ENCODE results near the gene THRA.

Gene THRA

DNA sequence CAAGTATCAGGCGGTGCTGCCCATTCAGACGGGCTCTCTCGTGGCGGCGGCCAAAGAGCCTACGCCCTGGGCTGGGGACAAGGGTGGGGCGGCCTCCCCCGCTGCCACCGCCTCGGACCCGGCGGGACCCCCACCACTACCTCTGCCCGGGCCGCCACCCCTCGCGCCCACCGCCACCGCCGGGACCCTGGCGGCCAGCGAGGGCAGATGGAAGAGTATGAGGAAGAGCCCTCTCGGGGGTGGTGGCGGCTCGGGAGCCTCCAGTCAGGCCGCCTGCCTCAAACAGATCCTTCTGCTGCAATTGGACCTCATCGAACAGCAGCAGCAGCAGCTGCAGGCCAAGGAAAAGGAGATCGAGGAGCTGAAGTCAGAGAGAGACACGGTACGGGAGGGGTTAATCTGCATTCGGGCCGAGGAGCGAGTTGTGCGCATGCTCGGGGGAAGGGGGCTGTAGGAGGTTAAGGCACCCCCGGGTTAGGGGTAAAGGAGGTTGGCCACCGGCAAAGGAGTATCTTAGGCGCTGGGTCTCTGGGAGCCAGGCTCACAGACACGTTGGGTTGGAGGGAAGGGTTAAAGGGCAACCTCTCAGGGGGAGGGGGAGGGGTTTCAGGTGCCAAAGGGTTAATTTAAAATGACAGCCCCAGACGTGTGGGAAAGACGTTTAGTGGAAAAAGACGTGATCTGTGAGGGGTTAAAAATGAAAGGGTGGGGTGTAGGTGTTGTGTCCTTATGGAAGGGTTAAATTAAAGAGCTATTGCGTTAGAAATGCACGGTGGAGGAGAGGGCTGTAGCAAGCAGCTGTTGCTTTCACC, 60.4 kb downstream of the THRA start:
- H4K20me1 ChIP-seq (ENCODE audit: insufficient read depth, low read length, poor library complexity, severe bottlenecking): peaks cover 39% of the 10 kb centered on the region
- H3K9me3 ChIP-seq (ENCODE audit: insufficient read depth, low read depth, low read length): no peaks in the 10 kb centered on the region
- H3K9me2 ChIP-seq (replicated peaks; ENCODE audit: low read depth, low read length): no peaks in the 10 kb centered on the region
- peaks cover 6% of the 10 kb centered on the region for H3K27me3 ChIP-seq (ENCODE audit: insufficient read depth, low read length, poor library complexity, severe bottlenecking)
- H3K4me2 ChIP-seq (ENCODE audit: low read depth, low read length, poor library complexity, severe bottlenecking): peak overlapping the region; percentile 99
- peaks cover 28% of the 10 kb centered on the region for H3K4me1 ChIP-seq (ENCODE audit: insufficient read depth, low read length, poor library complexity, severe bottlenecking)
- peaks cover 21% of the 10 kb centered on the region; the same call in 1 of the 2 replicates for H3K36me3 ChIP-seq (ENCODE audit: insufficient read depth, low read length)
- TF ChIP-seq EZH2phosphoT487 (IDR thresholded peaks at IDR 0.05; ENCODE audit: borderline replicate concordance): no peak
- TF ChIP-seq, protein P1, sequence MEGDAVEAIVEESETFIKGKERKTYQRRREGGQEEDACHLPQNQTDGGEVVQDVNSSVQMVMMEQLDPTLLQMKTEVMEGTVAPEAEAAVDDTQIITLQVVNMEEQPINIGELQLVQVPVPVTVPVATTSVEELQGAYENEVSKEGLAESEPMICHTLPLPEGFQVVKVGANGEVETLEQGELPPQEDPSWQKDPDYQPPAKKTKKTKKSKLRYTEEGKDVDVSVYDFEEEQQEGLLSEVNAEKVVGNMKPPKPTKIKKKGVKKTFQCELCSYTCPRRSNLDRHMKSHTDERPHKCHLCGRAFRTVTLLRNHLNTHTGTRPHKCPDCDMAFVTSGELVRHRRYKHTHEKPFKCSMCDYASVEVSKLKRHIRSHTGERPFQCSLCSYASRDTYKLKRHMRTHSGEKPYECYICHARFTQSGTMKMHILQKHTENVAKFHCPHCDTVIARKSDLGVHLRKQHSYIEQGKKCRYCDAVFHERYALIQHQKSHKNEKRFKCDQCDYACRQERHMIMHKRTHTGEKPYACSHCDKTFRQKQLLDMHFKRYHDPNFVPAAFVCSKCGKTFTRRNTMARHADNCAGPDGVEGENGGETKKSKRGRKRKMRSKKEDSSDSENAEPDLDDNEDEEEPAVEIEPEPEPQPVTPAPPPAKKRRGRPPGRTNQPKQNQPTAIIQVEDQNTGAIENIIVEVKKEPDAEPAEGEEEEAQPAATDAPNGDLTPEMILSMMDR (conservative IDR thresholded peaks at IDR 0.05; ENCODE audit: low read length): no peak
- peaks cover 74% of the 10 kb centered on the region for H3K79me2 ChIP-seq (ENCODE audit: insufficient read depth, low read length)
- H3K9ac ChIP-seq (ENCODE audit: low read depth, low read length, poor library complexity, severe bottlenecking): peak overlapping the region; percentile 95
- H3F3A ChIP-seq (ENCODE audit: low read depth): no peaks in the 10 kb centered on the region; the same call in 1 of the 2 replicates
- peak overlapping the region; percentile 84 for H3K4me3 ChIP-seq (ENCODE audit: low read length, poor library complexity, severe bottlenecking)
- no peak overlapping the region for H2AFZ ChIP-seq (ENCODE audit: low read length)

DNA sequence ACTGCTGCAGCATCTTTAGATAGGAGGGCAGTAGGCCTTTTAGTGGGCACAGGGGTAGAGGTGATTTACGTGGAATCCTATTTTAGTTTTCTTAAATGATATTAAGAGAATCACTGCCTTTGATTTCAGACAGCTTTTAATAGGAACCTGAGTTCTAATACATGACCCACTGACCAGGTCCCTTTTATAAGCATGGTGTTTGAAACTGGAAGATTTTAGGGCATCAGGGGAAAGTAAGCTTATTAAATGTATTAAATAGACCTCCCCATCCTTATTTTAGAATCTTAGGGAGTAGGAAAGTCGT, 61.0 kb downstream of the THRA start:
- Histone ChIP-seq H3K79me2 (ENCODE audit: insufficient read depth, low read length) (peaks cover 74% of the 10 kb centered on the region), H3K27me3 (ENCODE audit: insufficient read depth, low read length, poor library complexity, severe bottlenecking) (peaks cover 6% of the 10 kb centered on the region), H4K20me1 (ENCODE audit: insufficient read depth, low read length, poor library complexity, severe bottlenecking) (peaks cover 39% of the 10 kb centered on the region), H3K9me2 (replicated peaks; ENCODE audit: low read depth, low read length) (no peaks in the 10 kb centered on the region), H3K9ac (ENCODE audit: low read depth, low read length, poor library complexity, severe bottlenecking) (peak overlapping the region; percentile 95), H2AFZ (ENCODE audit: low read length) (no peak overlapping the region), H3K4me3 (ENCODE audit: low read length, poor library complexity, severe bottlenecking) (peak overlapping the region; percentile 84), H3K4me1 (ENCODE audit: insufficient read depth, low read length, poor library complexity, severe bottlenecking) (peaks cover 26% of the 10 kb centered on the region), H3K9me3 (ENCODE audit: insufficient read depth, low read depth, low read length) (no peaks in the 10 kb centered on the region), H3K36me3 (ENCODE audit: insufficient read depth, low read length) (peaks cover 21% of the 10 kb centered on the region; the same call in 1 of the 2 replicates), H3F3A (ENCODE audit: low read depth) (no peaks in the 10 kb centered on the region), H3K4me2 (ENCODE audit: low read depth, low read length, poor library complexity, severe bottlenecking) (peak overlapping the region; percentile 99)
- no peak for TF ChIP-seq EZH2phosphoT487 (IDR thresholded peaks at IDR 0.05; ENCODE audit: borderline replicate concordance)
- TF ChIP-seq, protein P1 (conservative IDR thresholded peaks at IDR 0.05; ENCODE audit: low read length): no peak

DNA sequence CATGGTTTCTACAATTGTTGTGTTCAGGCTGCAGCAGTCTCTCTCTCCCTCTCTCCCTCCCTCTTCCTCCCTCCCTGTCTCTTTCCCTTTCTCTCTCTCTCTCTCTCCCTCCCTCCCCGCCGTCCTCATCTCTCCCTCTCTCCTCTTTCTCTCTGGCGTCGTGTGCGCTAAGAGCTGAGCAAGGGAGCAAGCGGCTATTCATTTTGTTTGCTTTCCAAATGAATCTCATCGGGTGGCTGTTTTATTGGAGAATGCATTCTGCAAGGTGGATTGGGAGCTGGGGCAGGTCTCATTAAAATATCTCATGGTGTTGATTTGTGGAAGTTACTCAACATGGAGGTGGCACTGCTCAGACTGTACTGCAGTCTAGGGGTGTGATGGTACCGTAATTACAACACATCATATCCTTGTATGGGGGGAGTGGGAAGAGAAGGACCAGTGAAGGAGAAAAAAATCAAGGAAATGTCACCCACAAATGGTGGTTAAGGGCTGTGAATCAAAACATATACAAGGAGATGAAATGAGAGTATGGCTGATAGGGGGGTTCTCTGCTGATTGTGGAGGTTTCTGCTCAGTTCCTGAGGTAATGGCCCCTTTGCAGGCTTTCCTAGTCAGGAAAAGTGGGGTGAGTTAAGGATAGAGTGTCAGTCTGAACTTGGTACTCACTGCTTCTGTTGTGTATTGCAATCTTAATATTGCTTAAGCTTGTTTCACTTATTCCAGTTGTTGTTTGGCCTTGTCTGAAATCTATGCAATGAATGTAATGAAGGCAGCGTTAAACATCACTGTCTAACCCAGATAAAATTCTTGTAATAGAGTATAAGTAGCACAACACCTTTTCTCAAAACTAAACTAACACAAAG, 61.7 kb downstream of the THRA start:
- Histone ChIP-seq H3K9ac (ENCODE audit: low read depth, low read length, poor library complexity, severe bottlenecking) (peak overlapping the region; percentile 95), H4K20me1 (ENCODE audit: insufficient read depth, low read length, poor library complexity, severe bottlenecking) (peaks cover 39% of the 10 kb centered on the region)
- TF ChIP-seq EZH2phosphoT487 (IDR thresholded peaks at IDR 0.05; ENCODE audit: borderline replicate concordance): no peak
- TF ChIP-seq, protein P1 (conservative IDR thresholded peaks at IDR 0.05; ENCODE audit: low read length): no peak

More for the DNA sequence above, 61.7 kb downstream of the THRA start:
- H3K36me3 ChIP-seq (ENCODE audit: insufficient read depth, low read length): peaks cover 27% of the 10 kb centered on the region
- H3K79me2 ChIP-seq (ENCODE audit: insufficient read depth, low read length): peaks cover 79% of the 10 kb centered on the region
- no peaks in the 10 kb centered on the region for H3F3A ChIP-seq (ENCODE audit: low read depth)
- no peaks in the 10 kb centered on the region for H3K9me2 ChIP-seq (replicated peaks; ENCODE audit: low read depth, low read length)
- H2AFZ ChIP-seq (ENCODE audit: low read length): no peak overlapping the region
- no peaks in the 10 kb centered on the region for H3K9me3 ChIP-seq (ENCODE audit: insufficient read depth, low read depth, low read length)
- peak overlapping the region; percentile 99 for H3K4me2 ChIP-seq (ENCODE audit: low read depth, low read length, poor library complexity, severe bottlenecking)
- H3K4me3 ChIP-seq (ENCODE audit: low read length, poor library complexity, severe bottlenecking): peak overlapping the region; percentile 84
- H3K4me1 ChIP-seq (ENCODE audit: insufficient read depth, low read length, poor library complexity, severe bottlenecking): peaks cover 26% of the 10 kb centered on the region
- peaks cover 6% of the 10 kb centered on the region for H3K27me3 ChIP-seq (ENCODE audit: insufficient read depth, low read length, poor library complexity, severe bottlenecking)

Data from Loucy (cell line).